Inflammatory macrophage (primary cell): ENCODE data around the gene KIF20B.
"Not testable (repeated sequence)": the region's sequence is repeated elsewhere in the genome, so short reads cannot be mapped to it uniquely, and the experiment has no call there.

ENCODE experiments used
- DNase-seq, 2 donors: peaks; one replicate each; pipeline ENCODE4 v3.0.0-alpha.2; 2020 to 2022

KIF20B gene

GRCh38 chr10:89789188-89789877, 87.9 kb downstream of the KIF20B start:
- DNase-seq: no peak

GRCh38 chr10:89792187-89792586, 90.8 kb downstream of the KIF20B start:
- no peak for DNase-seq

- peak; percentile 69 to 76 for DNase-seq
Measured at GRCh38 chr10:89793649-89794254, 92.4 kb downstream of the KIF20B start.

GRCh38 chr10:89795840-89796239, 94.5 kb downstream of the KIF20B start:
- DNase-seq: no peak

- no peak for DNase-seq
Measured at GRCh38 chr10:89798092-89798491, 96.7 kb downstream of the KIF20B start.

- no peak for DNase-seq
Measured at GRCh38 chr10:89799573-89799972, 98.2 kb downstream of the KIF20B start.

- no peak for DNase-seq
Measured at GRCh38 chr10:89805599-89806013, 104.2 kb downstream of the KIF20B start.

- no peak for DNase-seq
Measured at GRCh38 chr10:89808842-89809241, 107.5 kb downstream of the KIF20B start.

- no peak for DNase-seq
Measured at GRCh38 chr10:89809766-89810165, 108.4 kb downstream of the KIF20B start.

- no peak for DNase-seq
Measured at GRCh38 chr10:89810908-89811525, 109.6 kb downstream of the KIF20B start.

GRCh38 chr10:89813546-89813945, 112.2 kb downstream of the KIF20B start:
- no peak for DNase-seq

GRCh38 chr10:89814278-89814677, 112.9 kb downstream of the KIF20B start:
- DNase-seq: no peak

GRCh38 chr10:89815049-89815853, 113.9 kb downstream of the KIF20B start:
- no peak for DNase-seq

- DNase-seq: not testable (repeated sequence)
Measured at GRCh38 chr10:89819008-89819407, 117.6 kb downstream of the KIF20B start.
